Embryonic facial prominence (tissue), 1 donor: ENCODE data around the gene AGO3.
"Not testable (repeated sequence)": the region's sequence is repeated elsewhere in the genome, so short reads cannot be mapped to it uniquely, and the experiment has no call there.

Source experiments
- DNase-seq: peaks from one replicate; pipeline ENCODE4 v3.0.0-alpha.2; 2016; ENCODE audit errors: extremely low spot score

Gene AGO3

DNA sequence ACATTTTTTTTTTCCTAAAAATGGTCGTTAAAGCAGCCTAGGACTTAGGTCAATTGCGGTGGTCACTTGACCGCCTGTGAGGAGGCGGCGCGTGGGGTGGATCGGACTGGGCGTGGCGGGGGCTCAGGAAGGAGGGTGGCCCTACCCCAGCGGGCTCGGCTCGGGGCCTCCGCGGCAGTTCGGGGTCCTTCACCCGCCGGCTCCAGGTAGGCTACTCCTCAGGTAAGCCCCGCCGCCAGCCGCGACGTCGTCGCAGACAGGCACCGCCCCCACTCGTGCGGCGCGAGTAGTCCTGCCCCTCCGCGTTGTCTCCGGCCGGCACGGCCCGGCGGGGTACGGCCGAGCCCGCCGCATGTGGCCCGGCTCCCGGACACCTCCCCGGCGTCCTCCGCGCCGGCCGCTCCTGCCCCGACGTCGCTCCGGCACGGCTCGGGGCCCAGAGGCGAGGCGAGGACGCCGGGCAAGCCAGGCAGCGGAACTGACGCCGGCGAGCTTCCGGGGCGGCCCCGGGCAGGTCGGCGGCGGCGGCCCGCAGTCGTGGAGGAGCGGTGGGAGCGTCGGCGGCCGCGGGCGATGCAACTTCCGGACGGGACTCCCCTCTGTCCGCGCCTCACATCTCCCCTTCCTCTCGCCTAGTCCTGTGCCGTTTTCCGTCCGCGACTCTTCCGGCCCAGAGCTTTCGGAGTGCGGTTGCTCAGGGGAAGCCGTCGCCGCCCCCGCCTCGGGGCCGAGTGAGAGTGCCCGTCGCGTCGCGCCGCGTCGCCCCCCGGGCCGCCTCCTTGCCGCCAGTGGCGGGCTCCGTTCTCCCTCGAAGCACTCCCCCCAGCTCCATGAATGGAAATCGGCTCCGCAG, at the start of gene AGO3:
AGO3 (plus strand) TSS at position 513 of the 853 bp plus-strand sequence; CDS start at position 835, 322 bp downstream.
- DNase-seq, result peak; percentile 62

GRCh38 chr1:35881850-35882273, 49.0 kb upstream of the AGO3 start:
- no peak for DNase-seq

DNA sequence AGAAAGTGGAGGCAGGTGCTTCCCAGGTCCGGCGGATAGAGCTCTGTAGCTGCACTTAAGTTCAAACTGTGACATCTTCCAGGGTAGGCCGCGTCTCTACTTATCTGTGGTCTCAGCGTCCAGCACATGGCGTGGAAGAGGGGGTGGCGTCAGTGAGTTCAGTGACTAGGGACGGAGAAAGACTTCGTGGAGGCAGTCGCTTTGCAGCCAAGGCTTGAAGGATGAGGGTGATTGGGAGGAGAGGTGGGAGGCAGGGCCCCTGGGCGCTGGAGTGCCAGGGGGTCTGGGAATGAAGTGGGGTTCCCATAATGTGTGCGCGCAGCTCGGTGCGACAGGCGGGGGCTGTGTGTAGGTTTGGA, 48.3 kb upstream of the AGO3 start:
- DNase-seq, result no peak

- DNase-seq, result peak; percentile 82
Observed at GRCh38 chr1:35882945-35883634, 47.8 kb upstream of the AGO3 start, which contains the start of gene AGO1. AGO1 (plus strand) TSS chr1:35883209; CDS start chr1:35883422, 213 bp downstream.

- DNase-seq, result no peak
Observed at GRCh38 chr1:35883635-35884101, 47.2 kb upstream of the AGO3 start.

GRCh38 chr1:35884934-35885333, 46.0 kb upstream of the AGO3 start:
- DNase-seq, result no peak

DNA sequence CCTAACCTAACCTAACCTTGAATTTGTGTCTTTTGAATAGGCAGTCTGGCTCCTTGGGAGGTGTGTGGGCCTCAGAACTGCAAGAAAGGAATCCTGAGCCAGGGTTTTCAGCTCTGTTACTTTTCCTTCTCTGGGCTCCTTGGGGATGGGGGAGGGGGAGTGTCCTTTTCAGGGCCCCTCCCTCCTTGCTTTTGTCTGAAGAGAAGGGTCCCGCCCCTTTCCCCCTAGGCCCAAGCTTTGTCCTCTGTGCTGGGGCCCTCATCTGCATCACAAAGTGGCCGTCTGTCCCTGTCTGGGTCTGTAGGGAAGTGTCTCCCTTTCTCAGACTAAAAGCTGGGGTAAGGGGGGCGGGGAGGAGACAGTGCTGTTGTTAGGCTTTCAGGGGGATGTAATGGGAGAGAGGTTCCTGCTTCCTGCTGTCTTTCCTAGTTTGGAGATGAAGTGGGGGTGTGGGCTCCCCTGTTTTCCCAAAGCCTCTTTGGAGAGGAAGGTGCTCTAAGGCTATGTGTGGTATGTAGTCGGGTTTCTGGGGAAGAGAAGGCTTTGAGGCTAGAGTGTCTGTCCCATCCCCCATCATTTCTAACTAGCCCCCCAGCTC, 44.8 kb upstream of the AGO3 start:
- no peak for DNase-seq

DNA sequence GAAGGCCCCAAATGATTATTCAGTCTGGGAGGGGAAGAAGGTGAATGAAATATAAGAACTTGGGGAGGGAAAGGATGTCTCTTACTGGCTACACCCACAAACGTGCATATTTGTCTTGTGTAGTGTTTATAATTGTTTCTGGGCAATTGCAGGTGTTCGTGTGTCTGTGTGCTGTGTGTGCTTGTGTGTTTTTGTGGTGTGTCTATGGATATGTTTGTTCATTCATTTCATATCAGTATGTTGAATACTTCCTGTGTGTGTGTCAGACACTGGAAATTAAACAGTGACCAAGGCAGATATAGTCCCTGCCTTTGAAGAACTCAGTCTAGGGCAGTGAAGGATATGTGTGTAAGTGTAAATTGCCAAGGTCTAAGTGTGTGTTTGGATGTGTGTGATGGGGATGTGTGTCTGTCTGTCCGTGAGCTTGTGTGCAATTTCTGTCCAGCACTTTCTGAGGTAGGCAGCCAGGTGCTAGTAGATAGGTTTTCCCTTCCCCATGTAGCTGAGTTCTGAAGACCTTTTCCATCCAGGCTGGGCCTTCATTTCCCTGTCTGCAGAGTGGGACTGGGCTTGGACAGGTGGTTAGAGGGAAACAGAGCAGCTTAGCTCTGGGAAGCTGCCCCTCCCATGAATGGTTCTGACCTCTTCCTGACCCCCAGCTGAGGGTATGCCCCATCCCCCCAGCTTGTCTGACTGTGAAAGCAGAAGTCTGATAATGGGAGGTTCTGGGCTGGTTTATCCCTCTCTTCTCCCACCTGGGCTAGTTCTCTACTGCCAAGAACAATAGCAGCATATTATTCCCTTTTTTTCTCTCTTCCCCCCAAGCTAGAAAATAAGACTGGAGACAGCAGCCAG, 44.1 kb upstream of the AGO3 start:
- DNase-seq, result no peak

DNA sequence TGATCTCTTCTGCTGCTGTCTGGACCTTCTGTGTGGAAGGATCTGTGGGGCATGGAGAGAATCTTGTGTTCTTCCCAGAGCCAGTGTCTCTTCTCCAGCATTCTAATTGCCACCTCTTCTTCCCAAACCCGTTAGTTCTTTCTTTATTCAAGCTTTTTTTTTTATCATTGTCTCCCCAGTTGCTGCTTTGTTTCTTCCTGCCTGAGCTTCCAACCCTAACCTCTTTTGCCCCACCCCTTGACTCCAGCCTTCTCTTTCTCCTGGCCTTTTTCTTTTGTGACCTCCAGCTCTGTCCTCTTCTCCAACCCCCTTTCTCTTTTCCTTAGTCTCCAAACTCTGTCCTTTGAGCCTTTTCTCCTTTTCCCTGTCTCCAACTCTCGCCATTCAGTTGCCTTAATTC, 43.4 kb upstream of the AGO3 start:
- DNase-seq, result no peak

- DNase-seq, result no peak
Observed at GRCh38 chr1:35888255-35888654, 42.6 kb upstream of the AGO3 start.

- not testable (repeated sequence) for DNase-seq
Observed at GRCh38 chr1:35888981-35889380, 41.9 kb upstream of the AGO3 start.

GRCh38 chr1:35893051-35893879, 37.6 kb upstream of the AGO3 start:
- no peak for DNase-seq

- DNase-seq, result no peak
Observed at GRCh38 chr1:35894183-35894582, 36.7 kb upstream of the AGO3 start.

GRCh38 chr1:35894656-35895055, 36.2 kb upstream of the AGO3 start:
- DNase-seq, result no peak

- no peak for DNase-seq
Observed at GRCh38 chr1:35899941-35900340, 31.0 kb upstream of the AGO3 start.

DNA sequence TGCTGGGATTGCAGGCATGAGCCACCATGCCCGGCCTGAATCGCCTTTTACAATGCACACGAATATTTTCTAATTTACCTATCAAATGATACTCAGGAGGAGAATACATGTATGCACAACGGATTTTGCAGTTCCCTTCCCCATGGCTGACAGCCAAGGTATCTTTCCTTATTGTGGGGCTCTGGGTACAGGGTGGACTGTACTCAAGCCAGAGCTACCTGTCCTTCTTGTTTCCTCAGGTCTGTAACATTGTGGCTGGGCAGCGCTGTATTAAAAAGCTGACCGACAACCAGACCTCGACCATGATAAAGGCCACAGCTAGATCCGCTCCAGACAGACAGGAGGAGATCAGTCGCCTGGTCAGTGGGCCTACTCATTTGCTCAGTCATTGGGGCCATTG, 29.7 kb upstream of the AGO3 start:
- no peak for DNase-seq

- no peak for DNase-seq
Observed at GRCh38 chr1:35902671-35903070, 28.2 kb upstream of the AGO3 start.

GRCh38 chr1:35914717-35915116, 16.2 kb upstream of the AGO3 start:
- DNase-seq, result no peak

GRCh38 chr1:35915693-35916092, 15.2 kb upstream of the AGO3 start:
- DNase-seq, result no peak

- no peak for DNase-seq
Observed at GRCh38 chr1:35923791-35924221, 7.1 kb upstream of the AGO3 start.

DNA sequence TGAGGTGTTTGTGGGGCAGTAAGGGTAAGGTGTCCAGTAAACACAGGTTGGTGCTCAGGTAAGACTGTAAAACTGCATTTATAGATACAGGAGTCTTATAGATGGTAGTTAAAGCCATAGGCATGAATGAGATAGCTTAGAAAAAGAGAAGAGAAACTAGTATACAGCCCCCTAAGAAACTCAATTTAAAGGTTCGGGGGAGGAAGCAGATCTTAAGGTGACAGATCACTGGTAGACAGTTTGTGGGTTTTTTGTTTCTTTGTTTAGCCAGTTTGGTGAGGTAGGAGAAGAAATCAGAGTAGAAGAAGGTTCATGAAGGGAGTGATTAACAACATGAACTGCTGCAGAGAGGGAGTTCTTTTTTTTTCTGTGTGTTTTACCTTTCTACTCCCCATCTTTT, 6.1 kb upstream of the AGO3 start:
- no peak for DNase-seq
